HG03060 (cell line): Measurements from ENCODE around the gene PARD3.

Experiments
- ATAC-seq: cut with Tn5 transposase; IDR thresholded peaks from one replicate; pipeline ENCODE4 v1.9.1; 2021; ENCODE audit warnings: low read depth, moderate number of reproducible peaks; ENCODE audit not compliant: unreplicated experiment

Gene PARD3

GRCh38 chr10:34219753-34220548, 595.1 kb downstream of the PARD3 start:
- no peak for ATAC-seq

GRCh38 chr10:34217524-34217923, 597.6 kb downstream of the PARD3 start:
- ATAC-seq = no peak

GRCh38 chr10:34216348-34216945, 598.6 kb downstream of the PARD3 start:
- no peak for ATAC-seq

- no peak for ATAC-seq
Observed at GRCh38 chr10:34213805-34214197, 601.3 kb downstream of the PARD3 start.

GRCh38 chr10:34213193-34213804, 601.8 kb downstream of the PARD3 start:
- ATAC-seq = no peak

- no peak for ATAC-seq
Observed at GRCh38 chr10:34207343-34207742, 607.8 kb downstream of the PARD3 start.

- no peak for ATAC-seq
Observed at GRCh38 chr10:34206935-34207268, 608.2 kb downstream of the PARD3 start.

- no peak for ATAC-seq
Observed at GRCh38 chr10:34206078-34206934, 608.8 kb downstream of the PARD3 start.

- ATAC-seq = no peak
Observed at GRCh38 chr10:34205452-34205851, 609.6 kb downstream of the PARD3 start.

GRCh38 chr10:34203966-34204630, 611.0 kb downstream of the PARD3 start:
- no peak for ATAC-seq

GRCh38 chr10:34200355-34200901, 614.7 kb downstream of the PARD3 start:
- ATAC-seq = no peak

- ATAC-seq = no peak
Observed at GRCh38 chr10:34198953-34199352, 616.1 kb downstream of the PARD3 start.

GRCh38 chr10:34196058-34196433, 619.0 kb downstream of the PARD3 start:
- ATAC-seq = no peak

GRCh38 chr10:34195364-34196057, 619.6 kb downstream of the PARD3 start:
- ATAC-seq = no peak

- no peak for ATAC-seq
Observed at GRCh38 chr10:34193931-34194626, 621.0 kb downstream of the PARD3 start.

- ATAC-seq = no peak
Observed at GRCh38 chr10:34192646-34193045, 622.5 kb downstream of the PARD3 start.

GRCh38 chr10:34191406-34191805, 623.7 kb downstream of the PARD3 start:
- no peak for ATAC-seq

- ATAC-seq = no peak
Observed at GRCh38 chr10:34190580-34190979, 624.5 kb downstream of the PARD3 start.

GRCh38 chr10:34189830-34190229, 625.3 kb downstream of the PARD3 start:
- no peak for ATAC-seq
